ENCODE measurements around the gene MPHOSPH10.
"Not testable (repeated sequence)": the region's sequence is repeated elsewhere in the genome, so short reads cannot be mapped to it uniquely, and the experiment has no call there.

The MPHOSPH10 gene

DNA sequence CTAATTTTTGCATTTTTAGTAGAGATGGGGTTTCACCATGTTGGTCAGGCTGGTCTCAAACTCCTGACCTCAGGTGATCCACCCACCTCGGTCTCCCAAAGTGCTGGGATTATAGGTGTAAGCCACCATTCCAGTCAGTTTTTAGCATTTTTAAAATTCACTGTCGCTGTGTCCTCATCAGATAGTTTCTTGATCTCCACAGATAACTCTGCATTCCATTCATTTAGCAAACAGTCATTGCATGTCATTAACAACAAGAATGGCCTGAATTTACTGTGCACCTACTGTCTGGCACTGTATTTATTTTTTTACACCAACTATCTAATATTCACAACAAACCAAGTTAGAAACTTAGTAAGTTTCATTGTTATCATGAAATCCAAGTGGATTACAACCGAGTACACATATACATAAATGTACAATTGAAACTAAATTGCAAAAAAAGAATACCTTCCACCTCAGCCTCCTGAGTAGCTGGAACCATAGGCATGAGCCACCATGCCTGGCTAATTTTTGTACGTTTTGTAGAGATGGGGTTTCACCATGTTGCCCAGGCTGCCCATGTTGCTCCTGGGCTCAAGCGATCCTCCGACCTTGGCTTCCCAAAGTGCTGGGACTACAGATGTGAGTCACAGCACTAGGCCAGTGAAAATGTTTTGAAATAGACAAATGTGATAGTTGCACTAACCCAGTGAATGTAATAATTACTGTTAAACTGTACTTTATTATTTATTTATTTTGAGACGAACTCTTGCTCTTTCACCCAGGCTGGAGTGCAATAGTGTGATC is 4.7 kb upstream of the MPHOSPH10 start:
- DNase-seq = no peak

DNA sequence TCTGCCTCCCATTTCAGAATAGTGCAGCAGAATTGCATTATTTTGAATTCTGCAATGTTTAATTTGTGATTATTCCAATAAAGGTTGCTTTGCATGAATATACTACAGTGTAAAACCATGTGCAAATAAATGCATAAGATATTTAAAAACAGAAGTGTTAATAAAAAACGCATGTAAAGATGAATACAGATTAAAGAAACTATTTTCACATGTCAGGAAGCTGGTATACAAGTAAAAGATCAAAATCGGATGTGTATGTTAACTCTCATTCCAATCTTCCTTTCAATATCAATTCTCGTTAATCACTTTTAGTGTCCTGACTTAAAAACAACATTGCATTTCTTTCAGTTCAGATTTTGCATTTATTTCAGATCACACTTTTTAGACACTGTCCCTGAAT is 3.5 kb upstream of the MPHOSPH10 start:
- no peak for DNase-seq

DNA sequence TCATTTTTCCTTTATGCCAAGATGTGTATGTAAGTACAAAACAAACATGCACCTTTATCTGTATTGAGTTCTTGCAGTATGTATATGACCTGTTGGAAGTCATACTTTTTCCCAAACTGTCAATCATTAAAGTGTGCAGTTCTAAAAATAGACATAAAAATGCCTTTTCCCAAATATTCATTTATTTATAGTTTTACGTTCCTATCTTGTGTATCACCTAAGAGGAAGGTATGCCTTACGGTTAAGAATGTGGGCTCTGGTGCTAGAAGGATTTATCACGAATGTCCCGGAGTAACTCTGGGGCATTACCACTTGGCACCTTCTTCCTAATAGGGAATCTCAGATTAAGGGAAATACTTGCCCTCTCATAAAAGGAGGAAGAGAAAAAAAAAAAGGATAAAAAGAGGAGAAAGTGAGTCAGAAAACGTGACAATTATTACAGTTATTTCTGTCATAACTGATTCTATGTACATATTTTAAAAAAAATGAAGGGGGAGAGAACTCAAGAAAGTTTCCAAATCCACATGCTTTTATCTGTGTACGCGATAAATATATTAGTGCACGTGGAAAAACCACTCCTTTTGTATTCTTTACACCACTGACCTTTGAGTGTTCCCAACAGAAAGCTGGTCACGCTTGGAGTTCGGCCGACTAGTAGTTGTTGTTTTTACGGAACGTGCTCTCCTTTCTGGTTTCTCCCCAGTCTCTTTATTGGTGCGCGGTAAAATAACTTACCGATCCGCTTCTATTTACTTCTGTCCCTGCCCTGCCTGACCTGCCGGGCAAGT is 1.1 kb upstream of the MPHOSPH10 start:
- no peak for DNase-seq

DNA sequence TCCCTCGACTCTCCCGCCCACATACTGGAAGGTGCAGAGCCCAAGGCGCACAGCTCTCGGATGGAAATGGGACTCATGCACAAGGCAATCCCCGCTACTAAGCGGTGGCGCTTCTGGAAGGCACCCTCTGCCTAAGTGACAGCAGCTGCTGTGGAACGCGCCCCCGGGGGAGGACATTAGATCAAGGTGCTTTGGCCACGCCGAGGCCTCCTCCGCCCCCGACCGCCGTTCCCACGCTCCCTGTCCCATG is 607 bp upstream of the MPHOSPH10 start:
- no peak for DNase-seq

DNA sequence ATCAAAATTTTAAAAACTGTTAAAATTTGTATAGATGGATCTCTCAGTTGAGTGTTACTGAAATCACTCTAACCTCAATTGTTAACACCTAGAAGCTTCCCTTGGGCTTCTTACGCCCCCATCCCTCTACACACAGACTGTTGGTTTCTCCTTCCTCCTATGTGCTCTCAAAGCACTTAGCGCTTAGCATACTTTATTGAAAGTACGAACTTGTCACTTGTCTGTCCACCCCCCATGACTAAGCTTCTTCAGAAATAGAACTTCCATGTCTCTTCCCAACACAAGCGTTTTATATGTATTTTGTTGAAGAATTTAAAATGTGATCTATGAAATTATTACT is 441 bp downstream of the MPHOSPH10 start:
- DNase-seq = peak; percentile 16

DNA sequence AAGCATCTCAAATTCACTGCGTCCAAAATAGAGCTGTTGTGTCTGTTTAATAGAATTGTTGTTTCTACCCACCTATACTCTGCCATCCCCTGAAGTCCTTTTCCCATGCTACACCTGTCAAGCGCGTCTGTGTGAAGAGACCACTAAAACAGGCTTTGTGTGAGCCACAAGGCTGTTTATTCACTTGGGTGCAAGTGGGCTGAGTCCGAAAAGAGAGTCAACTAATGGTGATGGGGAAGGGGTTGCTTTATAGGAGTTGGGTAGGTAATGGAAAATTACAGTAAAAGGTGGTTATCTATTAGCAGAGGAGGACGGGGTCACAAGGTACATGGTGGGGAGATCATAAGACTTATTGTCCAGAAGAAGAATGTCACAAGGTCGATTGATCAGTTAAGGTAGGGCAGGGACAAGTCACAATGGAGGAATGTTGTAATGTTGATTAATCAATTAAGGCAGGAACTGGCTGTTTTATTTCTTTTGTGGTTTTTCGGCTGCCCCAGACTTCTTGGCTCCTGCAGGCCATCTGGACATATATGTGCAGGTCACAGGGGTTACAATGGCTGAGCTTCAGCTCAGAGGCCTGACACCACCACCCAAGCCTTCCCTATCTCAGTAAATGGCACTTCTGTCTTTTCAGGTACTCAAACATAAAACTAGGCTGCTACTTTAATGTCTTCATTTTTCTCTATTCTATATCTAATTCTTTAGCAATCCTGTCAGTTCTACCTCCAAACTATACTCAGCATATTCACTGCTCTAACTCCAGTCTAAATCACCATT is 1.1 kb downstream of the MPHOSPH10 start:
- DNase-seq = not testable (repeated sequence)

DNA sequence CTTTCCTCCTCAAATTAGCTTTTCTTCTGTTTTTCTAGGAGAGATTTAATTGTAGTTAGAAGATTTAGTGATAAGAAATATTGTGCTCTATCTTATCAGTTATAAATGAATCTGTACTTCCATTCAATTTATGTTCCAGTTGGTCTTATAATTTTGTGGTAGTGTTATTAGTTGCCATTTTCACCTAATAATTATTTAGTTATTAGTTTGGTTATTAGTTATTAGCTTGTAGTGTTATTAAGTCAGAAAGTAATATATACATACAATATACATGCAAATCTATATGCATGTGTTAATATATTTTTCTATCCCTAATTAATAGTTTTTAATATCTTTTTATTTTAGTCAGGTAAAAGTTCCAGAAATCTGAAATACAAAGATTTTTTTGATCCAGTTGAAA is 3.2 kb downstream of the MPHOSPH10 start:
- no peak for DNase-seq

DNA sequence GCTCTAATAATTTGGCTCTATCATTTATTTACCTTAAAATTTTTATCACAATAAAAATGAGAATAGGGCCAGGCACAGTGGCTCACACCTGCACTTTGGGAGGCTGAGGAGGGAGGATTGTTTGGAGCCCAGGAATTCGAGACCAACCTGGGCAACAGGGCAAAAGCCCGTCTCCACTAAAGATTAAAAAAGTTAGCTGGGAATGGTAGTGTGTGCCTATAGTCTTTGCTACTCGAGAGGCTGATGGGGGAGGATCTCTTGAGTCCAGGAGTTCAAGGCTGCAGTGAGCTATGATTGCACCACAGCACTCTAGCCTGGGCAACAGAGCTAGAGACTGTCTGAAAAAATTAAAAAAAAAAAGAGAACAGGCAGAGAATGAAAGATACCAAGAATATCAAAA is 5.7 kb downstream of the MPHOSPH10 start:
- DNase-seq = no peak

DNA sequence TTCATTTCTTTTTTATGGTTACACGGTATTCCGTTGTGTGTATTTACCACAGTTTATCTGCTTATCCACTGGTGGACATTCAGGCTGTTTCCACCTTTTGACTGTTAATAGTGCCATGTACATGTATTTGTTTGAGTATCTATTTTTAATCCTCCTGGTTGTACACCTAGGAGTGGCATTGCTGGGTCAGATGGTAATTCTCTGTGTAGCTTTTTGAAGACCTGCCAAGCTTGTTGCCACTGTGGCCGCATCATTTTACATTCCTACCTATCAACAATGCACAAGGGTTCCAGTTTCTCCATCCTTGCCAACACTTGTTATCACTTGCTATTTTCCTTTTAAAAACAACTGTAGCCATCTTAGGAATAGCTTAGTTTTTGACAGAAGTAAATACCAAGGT is 13.3 kb downstream of the MPHOSPH10 start:
- no peak for DNase-seq

DNA sequence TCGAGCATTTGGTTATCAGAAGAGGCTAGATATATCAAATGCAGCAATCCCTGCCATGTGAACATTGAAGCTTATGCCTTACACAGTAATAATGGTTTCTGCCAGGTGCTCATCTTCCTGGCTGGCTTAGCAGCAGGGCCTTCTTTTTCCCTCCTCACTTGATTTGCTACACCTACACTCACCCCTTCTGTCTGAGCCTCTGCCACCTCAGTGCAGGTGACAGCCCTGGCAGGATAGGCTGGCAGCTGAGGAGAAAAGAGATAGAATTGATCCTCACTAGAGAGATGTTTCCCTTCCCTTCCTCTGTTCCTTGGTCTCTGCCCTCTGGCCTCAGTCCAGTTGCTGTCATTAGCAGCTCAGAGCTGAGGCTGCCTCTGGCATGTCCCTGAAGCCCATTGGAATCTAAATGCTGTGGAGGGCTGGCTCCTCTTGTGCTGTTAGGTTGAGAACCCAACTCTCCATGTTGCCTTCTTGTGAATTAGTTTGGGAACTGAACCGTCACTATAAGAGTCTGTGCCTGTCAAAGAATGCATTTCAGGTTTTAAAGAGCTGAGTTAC is 18.2 kb downstream of the MPHOSPH10 start:
- no peak for DNase-seq

DNA sequence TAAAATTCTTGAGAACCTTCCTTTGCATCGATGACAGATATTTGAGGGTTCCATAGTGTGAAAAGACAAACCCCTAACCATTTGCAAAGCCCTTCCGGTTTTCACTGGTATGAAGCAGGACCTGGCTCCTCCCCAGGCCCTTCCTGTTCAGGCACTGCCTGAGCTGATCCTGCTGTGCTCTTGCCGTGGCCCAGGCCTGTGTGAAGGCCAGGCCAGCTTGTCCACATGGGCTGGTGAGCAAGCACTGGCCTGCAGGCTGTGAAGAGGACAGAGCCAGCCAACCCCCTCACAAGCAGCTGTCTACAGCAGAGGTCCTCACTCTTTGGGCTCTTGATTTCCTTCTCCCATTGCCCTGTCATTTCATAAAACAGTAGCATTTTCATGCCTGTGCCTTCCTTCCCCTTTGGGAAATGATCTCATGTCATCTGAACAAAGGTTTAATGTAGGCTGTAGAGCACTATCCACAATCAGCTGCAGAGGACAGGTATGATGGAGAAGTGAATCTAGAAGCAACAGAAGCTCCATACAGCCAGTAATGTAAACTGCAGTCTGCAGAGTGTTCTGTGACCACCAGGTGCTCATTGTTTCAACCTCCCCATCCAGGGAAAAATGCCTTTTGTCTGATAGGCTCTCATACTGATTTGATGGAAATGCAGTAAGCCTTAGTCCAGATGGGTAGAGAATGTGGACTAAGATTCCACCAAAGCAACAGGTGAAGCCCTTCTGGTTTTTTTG is 19.8 kb downstream of the MPHOSPH10 start:
- no peak for DNase-seq

DNA sequence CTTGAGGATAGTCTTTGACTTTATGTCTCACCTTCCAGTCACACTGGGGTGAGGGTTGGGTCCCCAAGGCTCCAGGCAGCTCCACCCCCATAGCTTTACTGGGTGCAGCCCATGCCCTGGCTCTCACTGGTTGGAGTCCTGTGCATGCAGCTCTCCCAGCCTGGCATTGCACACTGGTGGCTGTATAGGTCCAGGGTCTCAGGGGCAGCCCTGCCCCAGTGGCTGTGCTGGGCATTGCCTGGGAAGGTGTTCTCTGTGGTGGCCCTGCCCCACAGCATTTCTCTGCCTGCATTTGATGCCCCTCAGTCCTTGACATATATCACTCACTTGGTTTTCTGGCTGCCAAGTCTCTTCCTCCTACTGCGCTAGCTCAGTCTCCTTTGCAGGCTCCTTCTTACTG is 21.2 kb downstream of the MPHOSPH10 start:
- no peak for DNase-seq

DNA sequence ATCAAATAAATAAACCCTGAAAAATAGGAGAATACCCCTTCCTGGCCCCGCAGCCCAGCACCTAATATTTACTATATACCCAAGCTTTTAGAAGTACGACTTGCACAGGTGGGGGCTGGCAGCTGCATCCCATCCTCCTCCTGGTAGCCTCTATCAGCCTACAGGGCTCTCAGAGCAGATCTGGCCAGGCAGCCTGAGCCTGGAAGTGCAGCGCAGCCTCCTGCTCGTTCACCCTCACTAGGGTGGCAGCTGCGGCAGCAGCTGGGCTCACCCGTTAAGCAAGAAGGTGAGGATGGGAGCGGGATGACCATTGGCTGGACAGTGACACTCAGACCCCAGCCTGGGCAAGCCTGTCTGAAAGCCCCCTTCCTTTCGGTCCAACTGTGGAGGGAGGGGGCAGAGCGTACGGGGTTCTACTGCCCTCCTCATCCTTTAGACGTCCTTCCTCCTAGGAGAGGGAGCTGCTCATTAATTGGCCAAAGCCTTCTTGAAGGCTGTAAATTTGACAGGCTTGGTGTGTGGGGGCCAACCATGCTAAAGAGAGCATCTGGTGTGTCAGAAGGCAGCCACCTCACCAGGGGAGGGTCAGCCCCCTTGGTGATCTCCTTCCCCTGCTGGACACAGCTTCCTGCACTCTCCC is 23.3 kb downstream of the MPHOSPH10 start:
- no peak for DNase-seq

DNA sequence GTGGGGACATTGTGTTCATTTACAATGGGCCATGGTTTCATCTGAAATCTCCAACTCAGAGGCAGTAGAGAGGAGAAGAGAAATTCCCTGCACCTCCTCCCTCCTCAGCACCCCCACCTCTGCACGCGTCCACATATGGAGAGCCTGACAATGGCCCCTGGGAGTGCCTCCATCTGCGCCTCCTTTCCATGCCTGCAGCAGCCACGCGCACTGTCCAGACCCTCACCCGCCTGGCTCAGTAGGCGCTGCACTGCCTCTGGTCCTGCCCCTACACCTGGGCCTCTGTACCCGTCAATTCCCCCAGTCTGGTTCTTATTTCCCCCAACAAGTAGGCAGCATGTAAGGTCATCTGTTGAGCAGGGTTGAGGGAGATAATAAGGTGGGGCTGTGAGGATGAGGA is 23.8 kb downstream of the MPHOSPH10 start:
- DNase-seq = no peak

DNA sequence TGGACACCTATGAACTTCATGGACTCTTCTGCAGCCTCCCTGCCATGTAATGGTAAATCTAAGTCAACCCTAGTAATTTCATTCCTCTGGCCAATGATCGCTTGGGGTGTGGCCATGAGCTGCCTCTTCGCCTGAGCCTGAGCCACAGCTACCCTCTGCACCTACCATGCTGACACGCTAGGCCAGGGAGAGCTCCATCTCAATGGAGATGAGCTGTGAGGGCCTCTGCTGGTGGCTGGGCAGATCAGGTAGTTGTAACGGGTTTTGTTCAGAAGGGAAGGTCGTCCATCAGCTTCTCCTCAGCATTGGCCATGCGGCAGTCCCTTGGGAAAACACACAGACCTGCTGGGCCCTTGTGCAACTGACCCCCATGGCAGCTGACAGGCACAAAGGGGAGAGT is 24.4 kb downstream of the MPHOSPH10 start:
- no peak for DNase-seq

DNA sequence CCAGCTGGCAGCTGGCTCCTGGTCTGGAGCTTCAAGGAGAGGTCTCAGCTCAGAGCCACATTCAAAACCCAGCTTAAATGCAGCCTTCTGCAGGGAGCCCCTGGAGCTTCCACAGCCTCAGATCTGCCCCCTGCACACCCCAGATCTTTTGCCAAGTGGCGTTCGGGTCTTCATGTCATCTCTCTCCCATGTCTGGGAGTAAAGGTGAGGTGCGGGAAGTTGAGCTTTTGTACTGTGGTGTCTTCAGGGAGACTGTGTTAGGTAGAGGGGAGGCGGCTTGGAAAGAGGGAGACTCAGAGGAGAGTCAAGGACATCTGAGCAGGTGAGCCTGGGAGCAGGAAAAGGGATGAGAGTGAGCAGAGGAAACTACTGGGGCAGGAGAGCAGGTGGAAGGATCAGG is 25.4 kb downstream of the MPHOSPH10 start:
- DNase-seq = no peak

DNA sequence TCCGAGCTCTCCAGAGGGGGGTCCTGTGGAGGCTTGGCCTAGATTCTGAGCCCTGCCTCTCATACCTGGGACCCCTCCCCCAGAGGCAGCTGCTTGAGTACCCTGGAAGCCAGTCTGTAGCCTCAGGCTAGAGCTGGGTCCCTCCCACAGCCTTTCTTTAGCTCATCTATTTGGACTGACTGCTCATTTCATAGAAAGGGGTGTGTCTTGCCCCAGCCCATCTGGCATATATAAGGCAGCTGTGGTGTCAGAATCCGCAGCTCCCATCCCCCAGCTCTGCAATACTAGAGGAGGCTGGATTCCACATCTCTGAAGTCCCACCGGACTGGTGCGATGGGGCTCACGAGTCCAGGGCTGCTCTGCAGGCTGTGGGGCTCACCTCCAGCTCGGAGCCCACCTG is 26.1 kb downstream of the MPHOSPH10 start:
- peak; percentile 70 for DNase-seq

DNA sequence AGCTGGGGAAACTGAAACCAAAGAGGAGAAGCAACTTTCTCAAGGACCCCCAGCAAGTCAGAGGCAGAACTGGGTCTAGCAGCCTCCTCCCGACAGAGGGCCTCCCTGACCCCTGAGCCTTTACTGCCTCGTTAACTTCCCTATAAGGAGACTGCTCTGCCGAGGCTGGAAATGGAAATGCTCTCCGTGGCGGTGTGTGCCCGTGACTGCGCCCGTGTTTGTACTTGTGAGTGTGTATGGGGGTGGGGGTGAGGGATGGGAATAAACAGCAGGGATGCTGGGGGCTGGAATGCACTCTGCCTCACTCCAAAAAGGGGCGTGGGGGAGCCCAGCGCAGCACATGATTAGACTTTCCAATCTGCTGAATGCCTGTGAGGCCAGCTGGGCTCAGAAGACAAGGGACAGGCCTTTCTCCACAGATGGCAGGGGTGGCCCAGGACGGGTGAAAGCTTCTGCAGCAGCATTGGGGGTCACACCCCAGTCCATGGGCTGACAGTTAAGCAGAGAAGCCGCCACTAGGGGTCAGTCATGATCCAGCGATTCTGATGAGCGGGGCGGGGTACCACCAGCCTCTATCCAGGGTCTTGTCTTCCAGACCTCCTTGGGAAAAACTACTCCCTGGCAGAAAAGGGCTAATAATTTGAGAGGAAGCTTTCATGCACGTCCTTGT is 26.8 kb downstream of the MPHOSPH10 start:
- DNase-seq = no peak

DNA sequence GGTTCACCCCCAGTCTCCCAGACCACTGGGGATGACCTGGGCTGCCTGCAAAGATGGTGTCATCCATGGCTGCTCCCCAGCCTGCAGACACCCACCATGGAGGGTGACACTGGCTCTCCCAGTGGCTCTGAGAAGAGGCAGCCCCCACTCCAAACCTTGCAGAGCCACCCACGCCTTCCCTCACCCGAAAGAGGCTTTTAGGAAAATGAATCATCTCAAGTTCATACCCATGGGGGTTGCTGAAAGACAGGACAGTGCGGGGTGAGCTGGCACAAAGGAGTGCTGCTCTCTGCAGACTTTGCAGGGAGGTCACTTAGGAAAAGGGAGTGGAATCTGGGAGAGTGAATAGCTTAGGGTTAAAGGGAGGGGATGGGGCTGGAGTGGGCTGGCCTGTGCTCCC is 36.4 kb downstream of the MPHOSPH10 start:
- DNase-seq = no peak

DNA sequence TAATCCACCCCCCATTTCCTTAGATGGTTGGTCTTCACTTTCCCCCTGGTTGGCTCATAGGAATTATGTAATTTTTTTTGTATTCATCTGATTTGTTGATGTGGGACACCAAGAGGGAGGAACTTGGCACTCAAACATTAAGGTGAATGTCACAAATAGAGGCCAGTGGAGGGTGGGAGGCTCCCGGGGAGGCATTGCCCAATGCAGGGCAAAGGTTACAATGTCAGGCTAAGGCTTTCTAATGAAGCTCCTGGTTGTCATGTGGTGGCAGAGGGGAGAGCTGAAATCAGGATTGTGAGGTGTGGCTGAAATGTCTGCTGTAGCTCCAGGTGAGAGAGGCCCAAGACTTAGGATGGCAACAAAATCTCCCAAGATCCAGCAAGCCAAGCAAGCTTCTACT is 42.7 kb downstream of the MPHOSPH10 start:
- DNase-seq = no peak

DNA sequence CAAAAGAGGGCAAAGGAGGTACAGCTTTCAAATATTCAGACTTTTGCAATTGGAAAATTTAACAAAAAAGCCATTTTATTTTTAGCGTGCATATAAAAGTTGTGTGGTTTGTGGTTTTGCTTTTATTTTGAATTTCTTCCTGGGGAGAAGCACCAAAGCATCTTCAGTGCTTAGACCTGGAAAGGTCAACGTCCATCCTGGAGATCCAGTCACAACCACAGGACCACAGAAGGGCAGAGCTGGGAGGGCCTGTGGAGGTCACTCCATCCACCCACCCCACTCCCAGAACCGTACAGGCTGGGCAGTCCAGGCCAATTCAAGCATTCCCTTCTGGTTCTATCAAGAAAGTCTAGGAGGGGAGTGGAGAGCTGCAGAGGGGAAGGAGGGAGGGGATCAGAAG is 43.8 kb downstream of the MPHOSPH10 start:
- DNase-seq = no peak

DNA sequence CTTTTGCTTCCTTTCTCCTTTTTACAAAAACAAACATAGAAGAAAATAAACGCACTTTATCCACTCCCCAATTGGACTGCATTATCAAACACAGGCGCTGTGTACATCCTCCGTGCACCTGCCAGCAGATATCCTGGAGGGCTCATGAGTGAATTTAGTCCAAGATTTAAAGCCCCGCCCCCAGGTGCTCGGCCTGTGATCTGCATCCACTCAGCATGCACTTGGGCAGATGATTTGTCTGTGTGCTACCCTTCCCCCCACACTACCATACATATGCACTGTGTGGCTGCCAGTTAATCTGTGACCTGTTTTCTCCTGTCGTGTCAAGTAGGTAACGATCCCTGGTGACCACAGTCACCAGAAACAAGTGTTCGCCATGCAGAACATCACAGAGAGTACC is 48.4 kb downstream of the MPHOSPH10 start:
- not testable (repeated sequence) for DNase-seq

Data from NCI-H2171 (cell line).